Activated CD4-positive, alpha-beta memory T cell treated with anti-CD3 and anti-CD28 coated beads for 36 hours (primary cell): ENCODE data around the gene TMEM191C. TPM values are rescaled to one million over a fixed set of nuclear protein-coding genes. Genes with fewer than 3 reads are reported as not detected.
"Not testable (repeated sequence)": the region's sequence is repeated elsewhere in the genome, so short reads cannot be mapped to it uniquely, and the experiment has no call there.

Source experiments
- CTCF ChIA-PET: fragments of 350-600 bp; sonication (Branson Sonifier 250); formaldehyde crosslinking; loops from one replicate; lab custom pipeline; 2021; ENCODE audit warnings: antibody characterized with exemption, inconsistent platforms; lab: Charles Lee
- POLR2A ChIA-PET: fragments of 350-600 bp; sonication (Branson Sonifier 250); formaldehyde crosslinking; loops from one replicate; lab custom pipeline; 2021; ENCODE audit warnings: antibody characterized with exemption; lab: Charles Lee
- DNase-seq: peaks from one replicate; pipeline ENCODE4 v3.0.0-alpha.2; 2020
- H3K27ac Mint-ChIP-seq: one replicate; pipeline ENCODE4 v1.8.0; 2021; ENCODE audit warnings: mixed read lengths
- H3K27me3 Mint-ChIP-seq: one replicate; pipeline ENCODE4 v1.8.0; 2021; ENCODE audit warnings: mixed read lengths
- H3K36me3 Mint-ChIP-seq: one replicate; pipeline ENCODE4 v1.8.0; 2021; ENCODE audit warnings: mixed read lengths
- H3K4me1 Mint-ChIP-seq: one replicate; pipeline ENCODE4 v1.8.0; 2021; ENCODE audit warnings: low read depth, mixed read lengths
- H3K4me3 Mint-ChIP-seq: one replicate; pipeline ENCODE4 v1.8.0; 2021; ENCODE audit warnings: mild to moderate bottlenecking, mixed read lengths
- H3K9me3 Mint-ChIP-seq: one replicate; pipeline ENCODE4 v1.8.0; 2021; ENCODE audit warnings: mixed read lengths
- intact Hi-C: fragments of 100-400 bp; cut with micrococcal nuclease; formaldehyde crosslinking; loops from one replicate; pipeline ENCODE4 v1.15.1; 2023
- total RNA-seq, 2 experiments: library from RNA; stranded (reverse); gene quantifications; one replicate each; pipeline ENCODE4 v1.2.3, GENCODE V29; 2021

Gene TMEM191C
- total RNA-seq, 2 experiments from 2014 or later: 0.78 to 1.4 TPM

DNA sequence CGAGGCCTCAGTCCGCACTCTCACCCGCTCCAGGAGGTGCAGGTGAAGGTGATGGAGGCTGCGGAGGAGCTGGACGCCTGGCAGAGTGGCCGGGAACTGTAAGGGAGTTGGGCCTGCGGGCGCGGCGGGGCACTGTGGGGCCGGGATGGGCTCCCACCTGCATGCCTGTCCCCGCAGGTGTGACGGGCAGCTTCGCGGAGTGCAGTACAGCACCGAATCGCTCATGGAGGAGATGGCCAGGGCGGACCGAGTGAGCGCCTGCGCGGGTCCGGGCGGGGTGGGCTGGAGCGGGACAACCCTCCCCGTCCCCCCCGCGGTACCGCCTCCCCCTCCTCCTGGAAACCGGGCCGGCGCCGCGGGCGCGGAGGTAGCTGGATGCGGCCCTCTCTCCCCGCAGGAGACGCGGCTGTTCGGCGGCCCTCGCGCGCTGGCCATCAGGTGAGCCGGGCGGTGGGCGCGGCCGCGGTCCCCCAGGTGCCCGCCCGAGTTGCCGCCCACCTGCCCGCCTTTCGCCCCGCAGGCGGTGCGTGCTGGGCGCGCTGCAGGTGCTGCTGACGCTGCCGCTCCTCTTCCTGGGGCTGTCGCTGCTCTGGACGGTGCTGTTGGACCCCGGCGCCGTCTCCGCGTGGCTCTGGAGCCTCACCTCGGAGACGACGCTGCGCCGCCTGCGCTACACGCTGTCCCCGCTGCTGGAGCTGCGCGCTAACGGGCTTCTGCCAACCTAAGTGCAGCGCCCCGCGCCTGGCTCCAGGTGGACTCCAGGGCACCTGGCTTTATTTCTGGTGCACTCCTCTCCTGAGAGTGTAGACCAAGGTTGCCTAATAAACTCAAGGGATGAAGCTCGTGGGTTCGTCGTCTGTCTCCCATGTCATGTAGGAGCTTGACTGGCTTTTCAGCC lies 2.2 kb downstream of the TMEM191C start:
- POLR2A ChIA-PET, CTCF ChIA-PET, H3K9me3 Mint-ChIP-seq, H3K27me3 Mint-ChIP-seq, H3K4me1 Mint-ChIP-seq, H3K4me3 Mint-ChIP-seq, H3K36me3 Mint-ChIP-seq, intact Hi-C loops, H3K27ac Mint-ChIP-seq: not testable (repeated sequence)
- DNase-seq: peak; percentile 27

DNA sequence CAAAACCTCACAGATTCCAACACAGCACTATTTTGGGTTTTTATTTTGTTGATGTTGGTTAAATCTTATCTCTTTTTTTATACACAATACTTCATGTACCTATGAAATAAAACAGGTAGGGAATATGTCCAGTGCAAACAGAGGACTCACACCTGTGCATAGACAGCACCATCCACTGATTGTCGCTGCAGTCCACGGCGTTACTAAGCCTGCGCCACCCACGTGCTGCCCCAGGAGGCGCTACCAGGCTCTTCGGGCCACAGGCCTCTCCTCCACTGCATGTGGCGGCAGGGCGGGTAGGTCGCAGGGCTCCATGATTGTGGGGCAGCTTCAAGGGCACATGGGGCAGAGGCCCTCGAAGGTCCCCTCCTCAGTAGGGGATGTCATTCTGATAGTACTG lies 5.8 kb downstream of the TMEM191C start:
- H3K4me3 Mint-ChIP-seq, H3K27ac Mint-ChIP-seq, H3K27me3 Mint-ChIP-seq, DNase-seq, POLR2A ChIA-PET, intact Hi-C loops, CTCF ChIA-PET, H3K9me3 Mint-ChIP-seq, H3K4me1 Mint-ChIP-seq, H3K36me3 Mint-ChIP-seq: not testable (repeated sequence)

DNA sequence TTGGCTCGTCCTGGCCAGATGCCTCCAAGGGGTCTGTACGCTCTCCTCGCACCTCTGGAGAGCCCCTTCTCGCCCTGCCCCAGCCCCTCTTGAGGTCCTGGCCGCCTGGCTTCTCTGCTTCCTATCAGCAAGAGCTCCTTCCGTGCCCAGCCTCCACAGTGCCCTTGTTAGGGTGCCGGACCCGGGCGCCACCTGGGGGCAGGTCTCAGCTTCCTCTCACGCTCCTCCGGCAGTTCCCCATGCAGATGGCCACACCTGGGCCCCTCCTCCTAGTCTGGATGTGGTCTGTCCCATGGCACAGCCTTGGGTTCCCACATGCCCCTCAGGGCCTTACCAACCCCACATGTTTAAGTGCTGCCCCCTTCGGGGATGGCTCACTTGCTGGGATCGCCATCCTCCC lies 6.5 kb downstream of the TMEM191C start:
- H3K4me1 Mint-ChIP-seq, POLR2A ChIA-PET, H3K36me3 Mint-ChIP-seq, intact Hi-C loops, H3K9me3 Mint-ChIP-seq, H3K4me3 Mint-ChIP-seq, CTCF ChIA-PET, H3K27me3 Mint-ChIP-seq, DNase-seq, H3K27ac Mint-ChIP-seq: not testable (repeated sequence)

DNA sequence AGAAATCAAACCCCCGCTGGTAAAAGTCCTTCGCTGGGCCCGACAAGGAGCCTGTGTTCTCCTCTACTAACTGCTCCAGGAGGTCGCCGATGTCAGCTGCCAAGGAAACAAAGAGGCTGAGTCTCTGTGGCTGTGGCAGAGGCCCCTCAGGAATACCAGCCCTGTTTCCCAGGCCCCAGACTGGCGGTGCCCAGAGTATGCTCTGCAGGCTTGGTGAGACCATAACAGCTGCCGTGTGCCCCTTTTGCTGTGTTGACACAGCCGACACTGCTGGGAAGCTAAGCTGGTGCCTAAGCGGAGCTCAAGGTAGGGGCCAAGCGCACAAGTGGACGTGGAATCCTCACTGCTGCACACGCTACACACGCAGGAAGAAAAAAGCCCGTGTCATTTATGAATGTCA lies 16.9 kb downstream of the TMEM191C start:
- CTCF ChIA-PET, intact Hi-C loops, DNase-seq, H3K4me1 Mint-ChIP-seq, H3K36me3 Mint-ChIP-seq, H3K9me3 Mint-ChIP-seq, POLR2A ChIA-PET, H3K27ac Mint-ChIP-seq, H3K27me3 Mint-ChIP-seq, H3K4me3 Mint-ChIP-seq: not testable (repeated sequence)

DNA sequence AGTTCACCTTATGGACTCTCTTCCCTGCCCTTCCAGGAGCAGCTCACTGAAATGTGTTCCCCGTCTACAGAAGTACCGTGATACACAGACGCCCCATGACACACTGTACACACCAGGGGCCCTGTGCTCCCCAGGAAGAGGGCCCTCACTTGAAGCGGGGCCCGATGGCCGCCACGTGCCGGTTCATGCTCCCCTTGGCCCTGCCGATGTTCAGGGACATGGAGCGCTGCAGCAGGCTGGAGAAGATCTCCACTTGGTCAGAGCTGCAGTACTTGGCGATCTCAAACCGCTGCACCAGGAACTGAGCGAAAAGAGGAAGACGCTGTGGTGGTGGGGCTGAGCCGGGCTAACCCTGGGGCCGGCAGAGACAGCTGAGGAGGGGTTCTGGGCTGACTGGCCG lies 20.5 kb downstream of the TMEM191C start:
- H3K36me3 Mint-ChIP-seq, H3K27me3 Mint-ChIP-seq, H3K9me3 Mint-ChIP-seq, H3K4me3 Mint-ChIP-seq, H3K4me1 Mint-ChIP-seq, POLR2A ChIA-PET, intact Hi-C loops, DNase-seq, CTCF ChIA-PET, H3K27ac Mint-ChIP-seq: not testable (repeated sequence)

DNA sequence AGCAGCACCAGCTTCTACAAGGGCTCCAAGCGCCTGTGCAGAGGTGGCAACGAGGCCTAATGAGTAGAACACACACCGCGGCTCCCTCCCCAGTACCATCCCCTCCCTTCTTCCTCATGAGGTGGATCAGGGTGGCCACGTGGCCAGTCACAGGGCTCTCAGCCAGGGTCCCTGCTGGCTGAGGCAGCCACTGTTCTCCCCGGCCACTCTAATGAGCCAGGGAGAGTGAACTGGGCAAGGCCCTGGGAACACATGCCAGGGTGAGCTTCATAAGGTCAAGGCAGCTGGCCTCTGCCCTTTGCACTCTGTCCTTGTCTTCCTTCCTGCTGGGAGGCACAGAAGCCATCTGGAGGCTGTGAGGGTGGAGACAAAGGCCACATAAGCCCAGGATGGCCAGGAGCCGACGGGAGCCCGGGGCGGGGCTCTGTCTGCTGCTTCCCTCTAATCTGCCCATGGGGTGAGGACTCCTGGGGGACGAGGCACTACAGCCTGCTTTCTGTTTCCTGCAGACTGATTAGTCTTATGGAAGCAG lies 22.0 kb downstream of the TMEM191C start:
- H3K36me3 Mint-ChIP-seq, POLR2A ChIA-PET, H3K9me3 Mint-ChIP-seq, intact Hi-C loops, CTCF ChIA-PET, H3K27ac Mint-ChIP-seq, DNase-seq, H3K27me3 Mint-ChIP-seq, H3K4me3 Mint-ChIP-seq, H3K4me1 Mint-ChIP-seq: not testable (repeated sequence)

DNA sequence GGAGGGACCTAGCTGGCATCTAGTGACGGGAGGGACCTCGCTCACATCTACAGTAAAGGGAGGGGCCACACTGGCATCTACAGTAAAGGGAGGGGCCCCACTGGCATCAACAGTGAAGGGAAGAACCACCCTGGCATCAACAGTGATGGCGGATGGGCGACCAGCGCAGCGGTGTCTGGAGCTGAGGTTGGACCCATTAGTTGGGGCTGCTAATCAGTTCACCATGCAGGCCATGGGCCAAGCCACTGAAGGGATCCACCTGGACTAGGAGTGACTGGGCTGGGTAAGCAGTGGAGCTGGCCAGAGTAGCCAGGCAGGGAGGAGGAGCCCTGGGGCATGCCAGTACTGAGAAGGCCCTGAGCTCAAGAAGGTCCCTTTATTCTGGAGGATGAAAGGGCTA lies 23.4 kb downstream of the TMEM191C start:
- H3K27ac Mint-ChIP-seq, H3K4me1 Mint-ChIP-seq, POLR2A ChIA-PET, DNase-seq, H3K4me3 Mint-ChIP-seq, H3K9me3 Mint-ChIP-seq, CTCF ChIA-PET, intact Hi-C loops, H3K36me3 Mint-ChIP-seq, H3K27me3 Mint-ChIP-seq: not testable (repeated sequence)

DNA sequence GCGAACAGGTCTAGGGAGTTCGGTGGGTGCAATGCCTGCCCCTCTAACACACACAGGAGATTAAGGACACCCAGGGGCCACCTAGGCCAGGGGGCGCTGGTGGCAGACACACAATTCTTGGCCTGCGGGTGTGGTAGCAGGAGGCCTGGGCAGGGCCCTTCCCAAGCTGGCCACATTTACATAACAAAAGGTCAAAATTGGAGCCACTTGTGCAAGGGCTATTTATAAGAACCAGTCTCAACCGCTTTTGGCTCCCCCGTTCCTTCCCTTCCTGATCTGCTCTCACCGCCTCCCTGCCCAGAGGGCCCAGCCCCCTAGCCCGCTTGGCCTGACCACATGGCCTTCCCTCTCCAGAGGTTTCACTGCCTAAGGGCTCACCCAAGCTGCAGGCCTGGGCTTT lies 25.1 kb downstream of the TMEM191C start:
- H3K27me3 Mint-ChIP-seq, DNase-seq, H3K9me3 Mint-ChIP-seq, H3K36me3 Mint-ChIP-seq, H3K4me1 Mint-ChIP-seq, intact Hi-C loops, CTCF ChIA-PET, H3K4me3 Mint-ChIP-seq, POLR2A ChIA-PET, H3K27ac Mint-ChIP-seq: not testable (repeated sequence)

DNA sequence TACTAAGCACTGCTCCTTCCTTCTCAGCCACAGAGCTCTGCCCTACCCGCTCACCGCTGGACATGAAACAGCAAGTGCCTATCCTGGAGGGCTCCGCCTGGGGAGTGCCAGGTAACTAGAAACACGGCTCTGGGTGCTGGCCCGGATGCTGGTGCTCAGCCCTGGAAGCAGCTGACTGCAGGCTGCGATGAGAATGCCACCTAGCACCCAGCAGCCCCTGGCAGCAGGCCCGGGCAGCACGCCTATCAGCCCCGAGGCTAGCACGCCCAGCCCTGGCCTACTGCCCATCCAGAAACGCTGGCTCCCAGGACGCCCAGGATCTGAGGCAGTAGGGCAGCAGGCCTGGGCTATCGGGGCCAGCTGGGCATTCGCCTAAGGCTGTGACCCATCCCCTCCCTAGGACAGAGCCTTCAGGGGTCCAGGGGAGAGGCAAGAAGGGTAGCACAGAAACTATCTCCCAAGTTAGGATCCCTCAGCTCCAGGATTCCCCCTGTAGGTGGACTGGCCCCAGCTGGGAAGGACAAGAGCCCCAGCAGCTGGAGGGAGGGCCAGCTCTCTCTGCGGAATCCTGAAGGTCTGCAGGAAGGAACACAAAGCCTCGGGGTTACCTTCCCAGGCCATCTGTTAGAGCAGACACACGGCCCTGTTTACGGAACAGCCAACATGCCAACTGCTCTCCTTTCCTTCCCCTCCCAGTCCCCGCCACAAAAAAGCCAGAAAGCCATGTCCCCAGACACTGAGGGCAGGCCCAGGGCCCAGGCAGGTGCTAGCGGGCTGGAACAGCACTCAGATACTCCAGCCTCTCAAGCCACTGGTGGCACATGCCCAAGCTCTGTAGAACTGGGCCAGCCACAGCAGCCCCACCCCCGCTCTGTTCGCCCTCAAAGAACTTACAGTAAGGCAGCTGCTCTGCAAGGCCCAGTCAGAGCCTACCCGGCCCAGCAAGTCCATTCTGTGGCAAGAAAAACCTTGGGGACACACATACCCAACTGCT lies 26.9 kb downstream of the TMEM191C start:
- DNase-seq, H3K36me3 Mint-ChIP-seq, CTCF ChIA-PET, POLR2A ChIA-PET, H3K4me1 Mint-ChIP-seq, H3K9me3 Mint-ChIP-seq, H3K27me3 Mint-ChIP-seq, H3K27ac Mint-ChIP-seq, intact Hi-C loops, H3K4me3 Mint-ChIP-seq: not testable (repeated sequence)

DNA sequence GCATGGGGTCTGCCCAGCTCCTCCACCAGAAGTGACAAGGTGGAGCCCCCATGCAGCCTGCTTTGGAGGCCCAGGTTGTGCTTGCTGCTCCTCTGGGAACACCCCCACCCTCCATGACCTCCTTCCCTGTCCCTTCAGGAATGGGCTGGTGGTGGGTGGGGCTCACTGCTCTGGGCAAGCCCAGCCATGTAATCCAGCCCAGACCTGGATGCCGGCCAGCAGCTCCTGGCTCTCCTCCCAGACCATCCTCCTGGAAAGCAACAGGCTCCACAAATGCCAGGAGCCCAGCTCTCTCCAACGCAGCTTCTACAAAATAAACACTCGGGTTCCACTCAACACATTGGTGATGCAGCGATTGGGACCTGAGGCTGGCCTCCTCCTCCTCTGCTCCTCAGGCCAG lies 30.8 kb downstream of the TMEM191C start:
- H3K36me3 Mint-ChIP-seq, H3K9me3 Mint-ChIP-seq, CTCF ChIA-PET, H3K27ac Mint-ChIP-seq, H3K4me3 Mint-ChIP-seq, POLR2A ChIA-PET, intact Hi-C loops, H3K4me1 Mint-ChIP-seq, DNase-seq, H3K27me3 Mint-ChIP-seq: not testable (repeated sequence)

DNA sequence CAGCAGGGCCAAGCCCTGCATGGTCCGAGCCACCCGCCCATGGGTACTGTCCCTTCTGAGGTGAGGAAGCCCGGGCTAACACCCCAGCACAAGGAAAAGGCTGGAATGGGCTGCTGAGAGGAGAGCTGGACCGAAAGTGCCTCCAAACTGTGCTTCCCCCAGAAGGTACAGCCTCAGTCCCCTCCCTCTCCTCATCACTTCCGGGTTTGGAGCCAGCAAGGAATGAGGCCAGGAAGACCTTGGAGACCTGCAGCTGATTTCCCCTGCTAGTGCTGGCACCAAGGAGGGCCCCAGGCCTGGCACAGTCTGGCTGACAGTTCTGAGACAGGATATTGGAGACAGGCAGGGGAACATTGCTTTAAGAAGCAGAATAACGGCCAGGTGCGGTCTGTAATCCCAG lies 31.3 kb downstream of the TMEM191C start:
- H3K27me3 Mint-ChIP-seq, H3K36me3 Mint-ChIP-seq, H3K4me3 Mint-ChIP-seq, POLR2A ChIA-PET, H3K27ac Mint-ChIP-seq, intact Hi-C loops, CTCF ChIA-PET, H3K9me3 Mint-ChIP-seq, H3K4me1 Mint-ChIP-seq, DNase-seq: not testable (repeated sequence)
